Measurements from ENCODE around the gene HOXC9. TPM values are rescaled to one million over a fixed set of nuclear protein-coding genes. Genes with fewer than 3 reads are reported as not detected.

The HOXC9 gene
- total and polyA plus RNA-seq, 2 of the 4 experiments (the other 2 are of a cell fraction): 0.26 TPM; not detected in 1

- Histone ChIP-seq H3K14ac (replicated peaks; ENCODE audit: low read depth, low read length) (no peak overlapping the region), H4K20me1 (ENCODE audit: insufficient read depth, low read length) (no peaks in the 10 kb centered on the region), H2AK9ac (replicated peaks; ENCODE audit: low read depth, low read length, poor library complexity) (no peak overlapping the region), H2BK120ac (ENCODE audit: low read depth, low read length) (no peak overlapping the region), H4K5ac (ENCODE audit: low read depth, low read length) (no peak overlapping the region), H3K27me3 (ENCODE audit: control insufficient read depth, insufficient read depth, low read length) (peaks cover 95% of the 10 kb centered on the region), H2BK5ac (ENCODE audit: low read depth, low read length, poor library complexity, severe bottlenecking) (no peak overlapping the region), H3K4me2 (ENCODE audit: low read depth, low read length) (no peak overlapping the region), H3K4ac (ENCODE audit: low read depth, low read length) (no peak overlapping the region), H3K9me1 (ENCODE audit: insufficient read depth, low read length) (no peaks in the 10 kb centered on the region), H3K9me3 (ENCODE audit: control insufficient read depth, insufficient read depth, low read length) (peaks cover 4% of the 10 kb centered on the region; the same call in 1 of the 2 replicates), H3K18ac (ENCODE audit: low read depth, low read length) (no peak overlapping the region), H2BK20ac (ENCODE audit: low read depth, low read length) (no peak overlapping the region), H3K4me1 (ENCODE audit: control insufficient read depth, insufficient read depth, low read length) (no peaks in the 10 kb centered on the region), H2AK5ac (ENCODE audit: low read depth, low read length) (no peak overlapping the region), H3K36me3 (ENCODE audit: control insufficient read depth, insufficient read depth, low read length) (no peaks in the 10 kb centered on the region), H4K8ac (ENCODE audit: low read depth in 2 of 2, low read length in 2 of 2) (no peak overlapping the region), H3K27ac (ENCODE audit: insufficient read depth, low read length) (no peak overlapping the region), H3K9ac (ENCODE audit: low read depth, low read length) (no peak overlapping the region), H3K23ac (ENCODE audit: low read depth, low read length) (no peak overlapping the region), H4K91ac (ENCODE audit: insufficient read depth, low read depth, low read length) (no peak overlapping the region), H2BK15ac (ENCODE audit: low read depth, low read length) (no peak overlapping the region), H3K79me1 (ENCODE audit: low read depth in 1 of 2, low read length in 2 of 2) (no peaks in the 10 kb centered on the region), H3K4me3 (ENCODE audit: insufficient read depth, low read depth, low read length) (no peak overlapping the region), H2AFZ (replicated peaks; ENCODE audit: low read length, poor library complexity) (peak overlapping the region; percentile 43), H3K56ac (ENCODE audit: extremely low read depth, insufficient read depth, low read length) (no peak overlapping the region)
- DNase-seq (no peak), ATAC-seq (ENCODE audit: low read depth) (no peak)
- BruUV-seq (replicated peaks): no TSS peak
- intact Hi-C loops (cut with micrococcal nuclease): no loop called here
- POLR2A ChIA-PET (ENCODE audit: unreplicated experiment): interaction anchor here (0.6 kb wide), 1 partner anchor 247 kb away, joined by 6 read pairs; no protein-coding TSS in a partner anchor
- CTCF ChIA-PET: no interaction called here
- WGBS, 2 experiments (ENCODE audit: extremely low coverage in 2 of 2, insufficient read length in 1 of 2): 3% methylated on average over 29 of the region's 47 CpGs; no CpG with 5 or more reads in 1 of the 2 experiments
- in situ Hi-C loops (cut with MboI; ENCODE audit: low sequenced_read_pairs): no loop called here
- dilution Hi-C loops (cut with HindIII; ENCODE audit: low sequenced_read_pairs, unreplicated experiment): no loop called here
- TF ChIP-seq USF2 (IDR thresholded peaks at IDR 0.05; ENCODE audit: low read depth, low read length) (no peak), MAZ (IDR thresholded peaks at IDR 0.05; ENCODE audit: borderline replicate concordance, low read depth, low read length) (no peak), MXI1 (IDR thresholded peaks at IDR 0.05; ENCODE audit: borderline replicate concordance, low read depth, low read length) (no peak), RCOR1 (IDR thresholded peaks at IDR 0.05; ENCODE audit: insufficient replicate concordance, low read length) (no peak), RAD21 (IDR thresholded peaks at IDR 0.05; ENCODE audit: low read length) (no peak), CTCF (conservative IDR thresholded peaks at IDR 0.05; ENCODE audit: low read depth, low read length) (no peak), MAFK (IDR thresholded peaks at IDR 0.05; ENCODE audit: low read depth, low read length) (no peak), BHLHE40 (IDR thresholded peaks at IDR 0.05; ENCODE audit: low read depth, low read length) (no peak), CEBPB (IDR thresholded peaks at IDR 0.05; ENCODE audit: low read depth, low read length) (no peak), POLR2A (IDR thresholded peaks at IDR 0.05; ENCODE audit: low read depth, low read length) (no peak), NFE2L2 (IDR thresholded peaks at IDR 0.05; ENCODE audit: low read depth, low read length) (no peak), SMC3 (IDR thresholded peaks at IDR 0.05; ENCODE audit: low read depth, low read length) (no peak), FOS (IDR thresholded peaks at IDR 0.05; ENCODE audit: low read depth, low read length) (no peak), CHD1 (IDR thresholded peaks at IDR 0.05; ENCODE audit: low read depth, low read length) (no peak), RFX5 (IDR thresholded peaks at IDR 0.05; ENCODE audit: low read depth, low read length) (no peak)
- TF ChIP-seq, protein P1, sequence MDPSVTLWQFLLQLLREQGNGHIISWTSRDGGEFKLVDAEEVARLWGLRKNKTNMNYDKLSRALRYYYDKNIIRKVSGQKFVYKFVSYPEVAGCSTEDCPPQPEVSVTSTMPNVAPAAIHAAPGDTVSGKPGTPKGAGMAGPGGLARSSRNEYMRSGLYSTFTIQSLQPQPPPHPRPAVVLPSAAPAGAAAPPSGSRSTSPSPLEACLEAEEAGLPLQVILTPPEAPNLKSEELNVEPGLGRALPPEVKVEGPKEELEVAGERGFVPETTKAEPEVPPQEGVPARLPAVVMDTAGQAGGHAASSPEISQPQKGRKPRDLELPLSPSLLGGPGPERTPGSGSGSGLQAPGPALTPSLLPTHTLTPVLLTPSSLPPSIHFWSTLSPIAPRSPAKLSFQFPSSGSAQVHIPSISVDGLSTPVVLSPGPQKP (IDR thresholded peaks at IDR 0.05; ENCODE audit: borderline replicate concordance, low read depth, low read length): no peak
These were observed 48.2 kb upstream of the HOXC9 start for GRCh38 chr12:53951577-53952334.
